SU-DHL-6 (cell line): ENCODE results near the gene PHKA2.

Source experiments
- EZH2phosphoT487 ChIP-seq: fragments of 200-600 bp; sonication (generic), shearing (Covaris generic); conservative IDR thresholded peaks from 2 replicates; pipeline ENCODE4 v1.6.1; 2018; ENCODE audit warnings: mild to moderate bottlenecking, antibody characterized with exemption, low read length, moderate library complexity, mixed read lengths
- TF ChIP-seq, protein P1 (sequence below): fragments of 200-600 bp; sonication (generic); IDR thresholded peaks from one replicate; pipeline ENCODE4 v1.5.1; 2017; ENCODE audit warnings: antibody characterized with exemption, mild to moderate bottlenecking, low read length, moderate library complexity; ENCODE audit not compliant: insufficient read depth, poor library complexity, severe bottlenecking

DNA sequence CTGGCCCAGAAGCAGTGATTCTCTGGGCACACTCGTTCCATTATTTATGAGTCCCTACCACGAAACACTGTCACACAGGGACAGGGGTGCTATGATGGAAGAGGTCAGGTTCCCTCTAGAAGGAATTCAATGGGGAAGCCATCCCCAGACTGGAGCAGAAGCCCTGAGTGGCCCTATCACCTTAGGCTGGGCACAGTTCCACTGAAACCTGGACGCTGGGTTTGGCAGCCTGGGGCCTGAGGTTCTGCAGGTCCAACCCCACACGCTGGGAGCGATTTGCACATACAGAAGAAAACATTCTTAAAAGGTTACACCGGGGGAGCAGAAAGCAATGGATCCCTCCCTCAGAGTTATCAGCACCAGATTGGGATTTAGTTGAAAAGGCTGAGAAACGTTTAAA, 63.3 kb downstream of the PHKA2 start:
- TF ChIP-seq, protein P1, sequence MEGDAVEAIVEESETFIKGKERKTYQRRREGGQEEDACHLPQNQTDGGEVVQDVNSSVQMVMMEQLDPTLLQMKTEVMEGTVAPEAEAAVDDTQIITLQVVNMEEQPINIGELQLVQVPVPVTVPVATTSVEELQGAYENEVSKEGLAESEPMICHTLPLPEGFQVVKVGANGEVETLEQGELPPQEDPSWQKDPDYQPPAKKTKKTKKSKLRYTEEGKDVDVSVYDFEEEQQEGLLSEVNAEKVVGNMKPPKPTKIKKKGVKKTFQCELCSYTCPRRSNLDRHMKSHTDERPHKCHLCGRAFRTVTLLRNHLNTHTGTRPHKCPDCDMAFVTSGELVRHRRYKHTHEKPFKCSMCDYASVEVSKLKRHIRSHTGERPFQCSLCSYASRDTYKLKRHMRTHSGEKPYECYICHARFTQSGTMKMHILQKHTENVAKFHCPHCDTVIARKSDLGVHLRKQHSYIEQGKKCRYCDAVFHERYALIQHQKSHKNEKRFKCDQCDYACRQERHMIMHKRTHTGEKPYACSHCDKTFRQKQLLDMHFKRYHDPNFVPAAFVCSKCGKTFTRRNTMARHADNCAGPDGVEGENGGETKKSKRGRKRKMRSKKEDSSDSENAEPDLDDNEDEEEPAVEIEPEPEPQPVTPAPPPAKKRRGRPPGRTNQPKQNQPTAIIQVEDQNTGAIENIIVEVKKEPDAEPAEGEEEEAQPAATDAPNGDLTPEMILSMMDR: no peak
- TF ChIP-seq EZH2phosphoT487: no peak
